ENCODE results near the gene CIRBP. TPM values are rescaled to one million over a fixed set of nuclear protein-coding genes. Genes with fewer than 3 reads are reported as not detected.

The CIRBP gene
- total RNA-seq, 1 experiment from 2014 or later, result 263 TPM

- Histone ChIP-seq H2BK12ac (ENCODE audit: insufficient read length, low read depth, low read length) (no peak overlapping the region), H3K18ac (ENCODE audit: insufficient read length, low read depth, low read length) (no peak overlapping the region), H3K56ac (ENCODE audit: insufficient read length, low read depth, low read length) (no peak overlapping the region), H4K8ac (replicated peaks; ENCODE audit: insufficient read length, low read depth, low read length) (no peak overlapping the region), H4K91ac (ENCODE audit: insufficient read length, low read depth, low read length) (no peak overlapping the region), H3T11ph (ENCODE audit: low read length) (no peak overlapping the region), H2BK15ac (ENCODE audit: low read depth, low read length) (0 out of 2 replicates have a peak overlapping the region, but pooled peaks have one; percentile 9), H3K9me3 (ENCODE audit: control insufficient read depth, low read depth, low read length) (no peaks in the 10 kb centered on the region), H2AFZ (ENCODE audit: low read length) (no peak overlapping the region), H3K27me3 (ENCODE audit: insufficient read depth, low read length) (no peaks in the 10 kb centered on the region), H4K20me1 (ENCODE audit: control insufficient read depth, insufficient read depth, insufficient read length) (no peaks in the 10 kb centered on the region), H3K4me2 (ENCODE audit: insufficient read depth, insufficient read length, low read length) (peak overlapping the region; percentile 84), H2AK5ac (ENCODE audit: insufficient read length, low read length) (no peak overlapping the region), H2BK20ac (ENCODE audit: low read depth, low read length, poor library complexity, severe bottlenecking) (no peak overlapping the region), H3K4me1 (ENCODE audit: insufficient read depth, low read length) (peaks cover 4% of the 10 kb centered on the region; the same call in 1 of the 2 replicates), H3K14ac (ENCODE audit: insufficient read depth, low read length) (peak overlapping the region; percentile 84), H3K79me1 (ENCODE audit: insufficient read depth, low read depth, low read length, poor library complexity, severe bottlenecking) (no peaks in the 10 kb centered on the region), H2BK5ac (ENCODE audit: insufficient read length, low read length) (no peak overlapping the region), H3K4ac (ENCODE audit: low read depth, low read length) (no peak overlapping the region), H3K23me2 (ENCODE audit: insufficient read length, low read depth, low read length, poor library complexity, severe bottlenecking) (peaks cover 23% of the 10 kb centered on the region), H3K27ac (ENCODE audit: insufficient read length, low read depth, low read length) (no peak overlapping the region), H3K23ac (ENCODE audit: insufficient read length, low read depth, low read length) (no peak overlapping the region), H3K9ac (ENCODE audit: extremely low read depth, insufficient read length, low read length) (peak overlapping the region; percentile 41), H2BK120ac (ENCODE audit: low read depth, low read length, poor library complexity, severe bottlenecking) (no peak overlapping the region), H3K79me2 (ENCODE audit: insufficient read depth, low read length) (no peaks in the 10 kb centered on the region), H4K5ac (ENCODE audit: insufficient read length, low read depth, low read length) (no peak overlapping the region)
- H3K4me1 Mint-ChIP-seq, result peaks cover 59 to 62% of the 10 kb centered on the region in 2 experiments
- no peaks in the 10 kb centered on the region; a peak in 1 of 5 replicates for H3K9me3 Mint-ChIP-seq
- H3K27me3 Mint-ChIP-seq (ENCODE audit: low read depth), result peaks cover under 1% of the 10 kb centered on the region; the same call in 1 of the 2 replicates
- TF ChIP-seq CTCF (conservative IDR thresholded peaks at IDR 0.05), result peak; percentile 5; the same call in 1 of the 3 replicates
- peaks cover 7 to 30% (median 15%) of the 10 kb centered on the region in 3 experiments for H3K36me3 Mint-ChIP-seq (ENCODE audit: insufficient read depth in 1 of 3, low read depth in 3 of 3)
- no peak for DNase-seq
- H3K27ac Mint-ChIP-seq, result peak overlapping the region; percentile 83 to 96 (median 96); a peak in 5 of 7 replicates
- peak overlapping the region; percentile 84 to 93 for H3K4me3 Mint-ChIP-seq
- WGBS (ENCODE audit: extremely low coverage, insufficient read length, low lambda C conversion rate), result no CpG with 5 or more reads among the region's 28 CpGs
Observed at GRCh38 chr19:1261798-1262622, 7.1 kb upstream of the CIRBP start.
